ENCODE measurements around the gene HSDL2.
"Not testable (repeated sequence)": the region's sequence is repeated elsewhere in the genome, so short reads cannot be mapped to it uniquely, and the experiment has no call there.

HSDL2 gene

GRCh38 chr9:112396872-112397271 is 17.0 kb downstream of the HSDL2 start:
- no peak for DNase-seq (ENCODE audit: low read depth)

DNA sequence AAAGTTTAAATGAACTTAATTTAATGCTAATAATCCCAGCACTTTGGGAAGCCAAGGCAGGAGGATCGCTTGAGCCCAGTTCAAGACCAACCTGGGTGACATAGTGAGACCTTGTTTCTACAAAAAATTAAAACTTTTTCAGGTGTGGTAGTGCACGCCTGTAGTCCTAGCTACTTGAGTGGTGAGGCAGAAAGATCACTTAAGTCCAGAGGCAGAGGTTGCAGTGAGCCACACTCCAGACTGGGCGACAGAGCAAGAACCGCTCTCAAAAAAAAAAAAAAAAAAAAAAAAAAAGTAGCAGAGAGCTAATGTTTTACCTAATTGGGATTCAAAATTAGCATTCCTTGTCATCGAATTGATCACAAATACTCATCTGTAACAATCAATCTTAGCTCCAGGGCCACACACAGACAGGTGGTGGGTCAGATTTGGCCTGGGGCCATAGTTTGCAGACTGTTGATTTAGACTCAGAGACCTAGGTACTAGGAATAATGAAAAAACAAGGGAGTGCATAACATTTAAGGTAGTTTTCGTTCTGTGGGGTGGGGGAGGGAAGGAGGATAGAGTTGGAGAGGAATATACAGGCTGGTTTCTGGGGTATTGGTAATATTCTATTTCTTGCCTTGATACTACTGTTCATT is 21.4 kb downstream of the HSDL2 start:
- no peak for DNase-seq (ENCODE audit: low read depth)

DNA sequence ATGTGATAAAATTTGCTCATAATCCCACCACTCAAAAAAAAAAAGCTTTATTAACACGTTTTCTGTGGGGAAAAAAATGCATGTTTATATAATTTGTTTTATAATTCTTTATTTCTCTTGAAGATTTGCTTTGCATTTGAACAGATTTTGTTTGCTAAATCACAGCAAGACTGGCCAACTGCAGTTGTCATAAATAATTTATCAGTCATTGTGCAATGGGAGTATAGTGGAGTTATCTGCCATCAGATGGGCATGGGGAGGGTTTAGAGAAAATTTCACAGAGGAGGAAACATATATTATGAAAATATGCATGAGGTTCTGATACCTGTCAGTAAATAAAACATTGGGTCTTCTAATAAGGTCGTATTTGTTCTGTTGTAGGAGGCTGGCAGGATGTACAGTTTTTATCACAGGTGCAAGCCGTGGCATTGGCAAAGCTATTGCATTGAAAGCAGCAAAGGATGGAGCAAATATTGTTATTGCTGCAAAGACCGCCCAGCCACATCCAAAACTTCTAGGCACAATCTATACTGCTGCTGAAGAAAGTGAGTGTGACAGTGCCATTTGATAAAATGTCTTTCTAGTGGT is 23.8 kb downstream of the HSDL2 start:
- DNase-seq (ENCODE audit: low read depth), result no peak

- DNase-seq (ENCODE audit: low read depth), result peak; percentile 62
These were observed 24.6 kb downstream of the HSDL2 start for GRCh38 chr9:112404508-112404932.

DNA sequence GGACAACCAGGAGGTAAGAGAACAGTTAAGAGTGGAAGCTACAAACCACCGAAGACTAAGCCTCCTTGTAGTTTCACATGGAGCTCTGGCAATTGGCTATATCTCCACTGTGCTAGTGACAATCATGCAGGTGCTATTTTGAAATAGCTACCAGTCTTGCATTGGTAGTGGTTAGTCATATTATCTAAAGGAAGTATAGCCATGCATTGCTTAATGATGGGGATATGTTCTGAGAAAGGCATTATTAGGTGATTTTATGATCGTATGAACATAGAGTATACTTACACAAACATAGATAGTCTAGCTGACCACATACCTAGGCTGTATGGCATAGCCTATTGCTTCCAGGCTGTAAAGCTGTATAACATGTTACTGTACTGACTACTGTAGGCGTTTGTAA is 28.4 kb downstream of the HSDL2 start:
- no peak for DNase-seq (ENCODE audit: low read depth)

DNA sequence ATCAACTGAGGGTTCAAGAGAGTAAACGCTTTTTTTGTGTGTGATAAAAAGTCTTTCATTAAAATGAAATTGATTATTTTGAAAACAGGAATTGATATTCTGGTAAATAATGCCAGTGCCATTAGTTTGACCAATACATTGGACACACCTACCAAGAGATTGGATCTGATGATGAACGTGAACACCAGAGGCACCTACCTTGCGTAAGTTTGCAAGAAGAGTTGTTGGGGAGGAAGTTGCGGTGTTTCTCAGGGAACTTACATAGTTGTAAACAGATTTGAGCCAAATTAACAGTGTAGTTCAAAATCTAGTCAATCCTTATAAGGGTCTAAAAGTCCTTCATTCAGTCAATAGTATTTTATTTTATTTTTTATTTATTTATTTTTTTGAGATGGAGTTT is 28.9 kb downstream of the HSDL2 start:
- DNase-seq (ENCODE audit: low read depth), result no peak

GRCh38 chr9:112409758-112410157 is 29.9 kb downstream of the HSDL2 start:
- DNase-seq (ENCODE audit: low read depth), result no peak

DNA sequence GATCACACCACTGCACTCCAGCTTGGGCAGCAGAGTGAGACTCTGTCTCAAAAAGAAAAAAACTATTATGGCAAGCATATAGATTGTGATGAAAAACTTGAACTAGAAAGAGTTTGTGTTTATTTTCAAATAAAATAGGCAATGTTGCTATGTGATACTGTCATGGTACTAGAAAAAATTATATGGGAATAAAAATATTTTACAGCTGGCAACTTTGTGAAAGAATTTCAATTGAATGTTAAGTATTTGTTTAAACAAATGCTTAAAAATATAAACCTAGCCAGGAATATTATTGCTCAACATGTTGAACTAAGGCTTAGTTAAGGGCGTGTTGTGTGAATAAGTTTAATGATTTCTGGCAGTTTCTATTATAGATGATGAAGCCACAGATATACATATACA is 31.7 kb downstream of the HSDL2 start:
- peak; percentile 77 for DNase-seq (ENCODE audit: low read depth)

- not testable (repeated sequence) for DNase-seq (ENCODE audit: low read depth)
These were observed 33.8 kb downstream of the HSDL2 start for GRCh38 chr9:112413728-112414127.

GRCh38 chr9:112420208-112420607 is 40.3 kb downstream of the HSDL2 start:
- no peak for DNase-seq (ENCODE audit: low read depth)

DNA sequence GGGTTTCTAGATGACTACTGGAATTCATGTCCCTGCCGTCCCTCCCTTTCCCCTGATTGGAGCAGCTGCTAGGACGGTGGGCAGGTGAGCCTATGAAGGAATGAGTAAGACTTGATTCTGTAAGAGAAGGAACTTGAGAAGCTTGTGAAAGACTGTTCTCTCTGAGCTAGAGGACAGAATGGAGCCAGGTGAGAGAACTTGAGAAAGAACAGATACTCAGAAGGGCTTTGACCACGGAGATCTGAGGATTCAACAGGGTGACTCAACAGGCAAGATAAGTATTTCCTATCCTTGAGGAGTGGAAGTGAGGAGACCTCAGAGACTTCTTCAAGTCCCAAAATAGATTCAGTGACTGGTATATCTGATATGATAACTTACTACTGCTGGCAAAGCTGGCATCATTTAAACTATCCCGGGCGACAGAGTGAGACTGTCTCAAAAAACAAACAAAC is 41.9 kb downstream of the HSDL2 start:
- no peak for DNase-seq (ENCODE audit: low read depth)

- no peak for DNase-seq (ENCODE audit: low read depth)
These were observed 42.7 kb downstream of the HSDL2 start for GRCh38 chr9:112422417-112423148.

- no peak for DNase-seq (ENCODE audit: low read depth)
These were observed 50.2 kb downstream of the HSDL2 start for GRCh38 chr9:112430006-112430522.

DNA sequence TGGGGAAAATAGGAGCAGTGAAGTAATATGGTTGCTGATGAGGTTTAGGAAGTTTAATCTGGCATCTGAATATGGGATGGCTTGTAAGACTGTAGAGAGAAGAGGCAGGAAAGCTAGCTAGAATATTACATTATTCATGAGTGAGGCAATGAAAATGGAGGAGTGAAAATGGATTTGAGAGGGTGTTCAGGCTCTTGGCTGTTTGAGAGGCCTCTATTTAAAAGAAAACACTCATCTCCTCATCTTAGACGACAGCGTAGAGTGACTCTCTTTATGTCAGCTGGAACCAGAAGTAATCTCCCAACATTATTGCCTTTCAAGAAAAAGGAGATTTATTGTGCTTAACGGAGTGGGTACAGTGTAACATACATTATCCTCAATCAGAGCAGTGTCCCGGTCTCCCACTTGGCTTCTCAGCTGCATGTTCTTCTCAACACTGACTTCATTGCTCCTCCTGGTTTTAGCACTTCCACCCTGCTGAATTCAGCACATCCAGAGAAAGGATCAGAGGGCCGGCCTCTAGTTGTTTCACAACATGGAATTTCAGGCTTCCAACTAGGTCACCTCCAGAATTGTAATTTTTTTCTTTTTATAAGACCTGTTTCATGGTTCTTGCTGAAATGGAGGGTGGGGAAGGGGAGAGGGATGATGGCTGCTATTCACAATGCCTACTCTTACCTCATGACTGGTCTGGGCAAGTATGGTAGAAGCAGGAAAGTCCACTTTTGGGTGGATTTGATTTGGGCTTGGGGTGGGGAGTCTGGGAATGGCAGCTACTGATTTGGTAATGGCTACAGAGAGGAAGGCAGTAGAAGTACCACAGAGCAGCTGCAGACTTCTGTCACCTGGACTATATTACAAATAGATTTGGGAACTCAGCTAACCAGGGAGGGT is 53.8 kb downstream of the HSDL2 start:
- DNase-seq (ENCODE audit: low read depth), result no peak

GRCh38 chr9:112434487-112434886 is 54.6 kb downstream of the HSDL2 start:
- DNase-seq (ENCODE audit: low read depth), result no peak

DNA sequence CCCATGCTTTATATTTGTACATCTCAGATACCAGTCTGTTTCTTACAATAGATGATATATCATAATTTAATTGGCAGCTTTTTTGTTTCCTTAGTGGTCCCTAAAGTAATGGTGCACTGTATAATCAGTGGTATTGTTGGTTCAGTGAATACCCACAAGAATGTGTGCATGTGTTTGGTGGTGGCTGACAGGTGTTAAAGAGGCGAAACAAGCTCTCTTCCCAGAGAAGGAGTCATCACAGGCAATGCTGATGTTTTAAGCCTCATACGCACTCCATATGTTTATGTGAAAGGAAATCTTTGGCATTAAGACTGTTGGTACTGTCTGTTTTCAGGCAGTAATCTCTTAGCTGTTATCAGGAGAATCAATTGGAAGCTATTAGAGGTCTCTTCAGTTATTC is 57.5 kb downstream of the HSDL2 start:
- no peak for DNase-seq (ENCODE audit: low read depth)

GRCh38 chr9:112439171-112439570 is 59.3 kb downstream of the HSDL2 start:
- DNase-seq (ENCODE audit: low read depth), result no peak

DNA sequence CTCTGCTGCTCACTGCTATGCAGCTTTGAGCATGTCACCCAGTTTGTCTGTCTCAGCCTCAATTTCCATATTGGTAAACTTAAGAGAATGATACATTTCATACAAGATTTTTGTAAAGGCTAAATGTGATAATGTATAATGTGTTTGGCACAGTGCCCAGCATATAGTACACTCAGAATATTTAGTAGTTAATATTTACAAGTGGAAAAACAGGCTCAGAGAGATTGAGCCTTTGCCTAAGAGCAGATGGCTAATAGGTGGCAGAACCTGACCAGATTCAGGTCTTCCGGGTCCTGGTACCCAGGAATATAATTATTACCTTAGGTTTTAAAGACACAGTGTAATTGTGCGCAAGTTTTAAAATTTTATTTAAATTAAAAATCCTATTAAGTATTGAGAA is 59.9 kb downstream of the HSDL2 start:
- no peak for DNase-seq (ENCODE audit: low read depth)

GRCh38 chr9:112443200-112443599 is 63.3 kb downstream of the HSDL2 start:
- peak; percentile 3 for DNase-seq (ENCODE audit: low read depth)

GRCh38 chr9:112443636-112444035 is 63.7 kb downstream of the HSDL2 start:
- no peak for DNase-seq (ENCODE audit: low read depth)

DNA sequence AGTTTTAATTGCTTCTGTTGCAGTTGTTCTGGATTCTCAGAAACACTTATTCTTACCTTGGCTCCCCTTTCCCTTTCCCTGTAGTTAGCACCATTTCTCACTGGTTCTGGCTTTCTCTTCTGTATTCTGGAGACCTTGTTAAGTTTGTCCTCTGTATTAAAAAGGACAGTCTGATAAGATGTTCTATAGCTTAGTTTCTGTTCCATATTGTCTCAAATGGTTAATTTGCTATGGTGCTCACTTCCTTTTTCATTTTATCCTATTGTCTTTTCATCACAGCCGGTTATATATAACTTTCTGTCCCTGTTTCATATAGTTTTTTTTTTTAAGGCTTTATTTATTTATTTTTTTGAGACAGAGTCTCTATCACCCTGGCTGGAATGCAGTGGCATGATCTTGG is 65.3 kb downstream of the HSDL2 start:
- DNase-seq (ENCODE audit: low read depth), result no peak

DNA sequence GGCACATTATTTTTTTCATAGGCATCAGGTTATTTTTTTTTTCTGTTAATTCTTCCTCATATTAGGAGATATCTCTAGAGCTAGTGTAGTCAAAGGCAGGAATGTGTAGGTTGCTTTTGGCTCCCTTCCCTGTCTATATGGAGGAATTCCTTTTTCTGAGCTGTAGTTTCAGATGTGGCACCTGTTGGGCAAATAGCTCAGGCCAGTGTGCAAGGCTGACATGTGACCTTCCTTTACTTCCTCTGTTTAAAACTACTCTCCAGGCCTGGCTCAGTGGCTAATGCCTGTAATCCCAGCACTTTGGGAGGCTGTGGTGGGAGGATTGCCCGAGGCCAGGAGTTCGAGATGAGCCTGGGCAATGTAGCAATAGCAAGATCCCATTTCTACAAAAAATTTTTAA is 66.2 kb downstream of the HSDL2 start:
- no peak for DNase-seq (ENCODE audit: low read depth)
